GM18870 (cell line): ENCODE measurements around the gene LRIT1.
"Not testable (repeated sequence)": the region's sequence is repeated elsewhere in the genome, so short reads cannot be mapped to it uniquely, and the experiment has no call there.

Source experiments
- ATAC-seq: cut with Tn5 transposase; IDR thresholded peaks from one replicate; pipeline ENCODE4 v1.9.1; 2021; ENCODE audit warnings: moderate library complexity; ENCODE audit not compliant: unreplicated experiment

LRIT1 gene

GRCh38 chr10:84241185-84241790 is at the start of gene LRIT1:
TSS of gene LRIT1 (minus strand) at chr10:84241546. CDS start at chr10:84241439, 107 bp downstream.
- no peak for ATAC-seq

- no peak for ATAC-seq
Observed at GRCh38 chr10:84290235-84290634, 48.9 kb upstream of the LRIT1 start.

- no peak for ATAC-seq
Observed at GRCh38 chr10:84289521-84290200, 48.3 kb upstream of the LRIT1 start.

GRCh38 chr10:84288151-84288550 is 46.8 kb upstream of the LRIT1 start:
- ATAC-seq, result no peak

GRCh38 chr10:84286695-84287094 is 45.3 kb upstream of the LRIT1 start:
- no peak for ATAC-seq

- not testable (repeated sequence) for ATAC-seq
Observed at GRCh38 chr10:84279876-84280475, 38.6 kb upstream of the LRIT1 start.

- no peak for ATAC-seq
Observed at GRCh38 chr10:84270708-84271107, 29.4 kb upstream of the LRIT1 start.

- ATAC-seq, result no peak
Observed at GRCh38 chr10:84269773-84270172, 28.4 kb upstream of the LRIT1 start.

- ATAC-seq, result no peak
Observed at GRCh38 chr10:84269162-84269561, 27.8 kb upstream of the LRIT1 start.

GRCh38 chr10:84267503-84268126 is 26.3 kb upstream of the LRIT1 start:
- ATAC-seq, result no peak

GRCh38 chr10:84265418-84265817 is 24.1 kb upstream of the LRIT1 start:
- no peak for ATAC-seq

GRCh38 chr10:84264611-84265141 is 23.3 kb upstream of the LRIT1 start:
- peak; percentile 90 for ATAC-seq

- no peak for ATAC-seq
Observed at GRCh38 chr10:84263716-84264115, 22.4 kb upstream of the LRIT1 start.

GRCh38 chr10:84262190-84262956 is 21.0 kb upstream of the LRIT1 start:
- ATAC-seq, result no peak

GRCh38 chr10:84261236-84261915 is 20.0 kb upstream of the LRIT1 start:
- no peak for ATAC-seq

- ATAC-seq, result no peak
Observed at GRCh38 chr10:84258034-84258695, 16.8 kb upstream of the LRIT1 start.

- no peak for ATAC-seq
Observed at GRCh38 chr10:84257343-84258020, 16.1 kb upstream of the LRIT1 start.

- ATAC-seq, result no peak
Observed at GRCh38 chr10:84256510-84257342, 15.4 kb upstream of the LRIT1 start.
